GM18508 (cell line): Measurements from ENCODE around the gene GPR78.
"Not testable (repeated sequence)": the region's sequence is repeated elsewhere in the genome, so short reads cannot be mapped to it uniquely, and the experiment has no call there.

Source experiments
- ATAC-seq: cut with Tn5 transposase; IDR thresholded peaks from one replicate; pipeline ENCODE4 v1.9.1; 2021; ENCODE audit warnings: moderate number of reproducible peaks; ENCODE audit not compliant: insufficient read depth, unreplicated experiment

The GPR78 gene

DNA sequence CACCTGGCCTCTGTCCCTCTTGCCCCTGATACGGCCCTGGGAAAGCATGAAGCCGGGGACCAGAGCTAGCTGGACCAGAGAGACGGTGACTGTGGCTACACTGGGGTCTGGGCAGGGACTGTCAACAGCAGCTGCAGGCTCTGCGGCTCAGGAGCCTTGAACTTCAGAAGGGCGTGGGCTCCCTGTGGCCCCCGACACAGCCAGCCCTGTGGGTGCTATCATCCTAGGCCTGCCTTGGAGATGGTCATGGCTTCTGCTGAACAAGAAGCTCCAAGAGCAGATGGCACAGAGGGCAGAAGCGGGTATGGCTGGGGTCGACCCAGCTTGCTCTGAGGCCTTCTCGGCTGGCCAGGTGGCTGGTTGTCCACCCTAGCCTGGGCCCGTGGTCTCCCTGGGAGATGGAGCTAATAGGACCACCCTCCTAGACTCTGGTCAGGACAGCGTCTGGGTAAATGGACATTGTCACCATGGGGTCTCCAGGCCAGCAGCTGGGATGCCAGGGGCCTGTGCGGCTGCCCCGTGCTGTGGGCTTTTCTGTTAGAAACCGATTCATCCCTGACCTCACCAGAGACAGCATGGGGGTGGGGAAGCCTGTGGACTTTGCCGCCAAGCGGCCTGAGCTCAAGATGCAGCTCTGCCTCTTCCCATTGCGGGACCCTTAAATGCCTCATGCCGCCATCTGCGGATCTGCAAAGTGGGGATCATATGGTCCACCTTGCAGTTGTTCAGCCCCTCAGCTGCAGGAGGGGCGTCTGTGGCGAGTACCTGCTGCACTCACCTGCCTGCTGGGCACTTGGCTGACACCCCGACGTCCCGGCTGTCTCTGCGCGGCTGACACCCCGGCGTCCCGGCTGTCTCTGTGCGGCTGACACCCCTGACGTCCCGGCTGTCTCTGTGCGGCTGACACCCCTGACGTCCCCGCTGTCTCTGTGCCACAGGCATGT is 33.5 kb downstream of the GPR78 start:
- no peak for ATAC-seq

DNA sequence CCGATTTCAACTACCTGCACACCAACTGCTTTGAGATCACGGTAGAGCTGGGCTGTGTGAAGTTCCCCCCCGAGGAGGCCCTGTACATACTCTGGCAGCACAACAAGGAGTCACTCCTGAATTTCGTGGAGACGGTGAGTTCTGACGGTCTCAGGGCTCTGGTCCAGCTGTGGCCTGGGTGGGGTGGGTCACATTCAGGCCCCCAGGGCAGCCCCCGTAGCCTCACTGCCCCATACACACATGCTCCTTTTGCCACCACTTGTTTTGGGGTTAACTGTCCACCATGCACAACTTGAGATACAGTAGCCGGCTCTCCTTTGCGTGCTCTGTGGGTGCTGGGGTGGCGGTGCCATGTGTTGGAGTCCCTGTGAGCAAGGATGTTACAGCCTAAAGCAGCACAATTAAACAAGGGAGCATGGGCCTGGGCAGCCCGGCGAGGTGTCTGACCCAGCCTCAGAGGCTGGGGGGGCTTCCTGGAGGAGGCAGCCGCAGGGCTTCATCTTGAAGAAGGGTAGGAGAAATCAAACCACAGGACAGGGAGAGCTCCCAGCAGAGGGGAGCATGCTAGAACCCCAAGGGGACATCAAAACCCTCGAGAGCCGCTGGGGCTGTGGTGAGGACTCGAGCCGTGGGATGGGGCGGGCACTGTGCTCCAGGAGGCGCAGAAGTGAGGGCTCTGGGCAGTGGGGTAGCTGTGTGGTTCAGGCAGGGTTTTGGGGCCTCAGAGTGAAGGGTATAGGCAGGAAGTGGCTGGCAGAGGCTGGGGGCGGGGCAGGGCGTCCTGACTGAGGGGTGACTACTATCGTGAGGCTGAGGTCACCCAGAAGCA is 34.4 kb downstream of the GPR78 start:
- ATAC-seq: no peak

DNA sequence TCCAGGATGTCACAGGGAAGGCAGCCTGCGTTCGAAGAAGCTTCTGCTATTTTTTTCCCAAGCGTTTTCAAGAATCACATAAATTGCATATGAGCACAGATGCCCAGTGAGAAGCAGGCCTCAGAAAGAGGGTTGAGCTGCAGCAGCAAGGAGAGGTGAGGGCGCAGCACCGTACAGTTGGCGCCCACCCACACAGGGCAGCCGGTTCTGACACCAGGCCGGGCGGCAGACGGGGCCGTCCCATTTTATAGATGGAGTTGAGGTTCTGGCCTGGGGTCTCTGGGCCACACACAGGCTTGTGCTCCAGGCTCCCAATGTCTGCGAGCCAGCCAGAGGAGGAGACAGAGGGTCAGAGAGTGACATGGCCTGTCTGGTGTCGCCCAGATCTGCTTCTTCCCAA is 35.2 kb downstream of the GPR78 start:
- ATAC-seq: no peak

DNA sequence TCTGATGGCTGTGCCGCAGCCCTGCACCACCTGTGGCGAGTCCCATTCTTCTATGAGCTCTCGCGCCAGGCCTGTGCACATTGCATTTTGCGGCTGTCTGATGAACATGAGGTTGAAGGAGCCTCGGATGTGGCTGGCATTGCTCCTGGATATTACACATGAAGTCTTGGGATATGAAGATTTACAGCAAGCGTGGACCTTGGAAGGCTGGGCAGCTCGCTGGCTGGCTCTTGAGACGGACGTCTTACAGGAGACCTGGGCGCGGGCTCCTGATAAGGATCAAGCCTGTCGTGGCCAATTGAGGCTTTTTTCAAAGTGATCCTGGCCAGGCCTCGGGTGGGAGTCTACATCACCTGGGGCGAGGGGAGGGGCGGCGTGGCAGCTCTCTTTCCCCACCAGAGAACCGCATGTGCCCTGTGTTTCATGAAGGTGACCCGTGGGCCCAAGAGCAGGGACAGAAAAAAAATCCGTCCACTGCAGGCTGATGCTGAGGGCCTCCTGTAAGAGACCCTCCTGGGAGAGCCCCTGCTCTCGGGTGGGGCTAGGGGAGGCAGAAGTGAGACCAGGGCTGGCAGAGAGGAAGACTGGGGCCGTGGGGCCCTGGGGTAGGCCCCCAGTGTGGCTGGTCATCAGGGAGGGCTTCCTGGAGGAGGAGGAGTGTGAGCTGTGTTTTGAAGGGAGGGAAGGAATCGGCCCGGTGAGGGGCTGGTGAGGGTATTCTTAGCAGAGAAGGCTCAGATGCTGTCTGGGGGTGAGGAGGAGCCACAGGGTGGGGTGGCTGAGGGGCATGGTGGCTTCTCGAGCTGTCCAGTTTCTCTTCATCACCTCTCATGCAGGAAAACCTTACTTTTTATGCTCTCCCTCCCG is 36.0 kb downstream of the GPR78 start:
- ATAC-seq: no peak

DNA sequence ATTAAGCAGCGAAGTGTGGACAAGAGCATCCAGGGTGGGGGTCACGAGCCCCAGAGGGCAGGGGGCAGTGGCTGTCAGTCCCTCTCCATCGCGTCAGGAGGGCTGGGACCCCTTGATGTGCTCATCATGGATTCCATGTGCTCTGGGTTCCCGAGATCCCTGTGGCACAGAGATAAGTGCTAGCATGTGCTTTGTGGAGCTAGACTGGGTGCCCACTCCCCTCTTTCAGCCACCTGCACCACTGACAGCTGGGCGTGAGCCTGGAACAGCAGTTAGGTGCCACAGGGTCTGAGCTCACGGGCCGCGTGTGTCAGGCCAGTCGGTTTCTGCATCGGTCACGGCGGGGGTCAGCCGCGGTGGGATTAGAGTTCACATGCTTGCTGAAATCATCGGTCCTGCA is 36.6 kb downstream of the GPR78 start:
- ATAC-seq: no peak

DNA sequence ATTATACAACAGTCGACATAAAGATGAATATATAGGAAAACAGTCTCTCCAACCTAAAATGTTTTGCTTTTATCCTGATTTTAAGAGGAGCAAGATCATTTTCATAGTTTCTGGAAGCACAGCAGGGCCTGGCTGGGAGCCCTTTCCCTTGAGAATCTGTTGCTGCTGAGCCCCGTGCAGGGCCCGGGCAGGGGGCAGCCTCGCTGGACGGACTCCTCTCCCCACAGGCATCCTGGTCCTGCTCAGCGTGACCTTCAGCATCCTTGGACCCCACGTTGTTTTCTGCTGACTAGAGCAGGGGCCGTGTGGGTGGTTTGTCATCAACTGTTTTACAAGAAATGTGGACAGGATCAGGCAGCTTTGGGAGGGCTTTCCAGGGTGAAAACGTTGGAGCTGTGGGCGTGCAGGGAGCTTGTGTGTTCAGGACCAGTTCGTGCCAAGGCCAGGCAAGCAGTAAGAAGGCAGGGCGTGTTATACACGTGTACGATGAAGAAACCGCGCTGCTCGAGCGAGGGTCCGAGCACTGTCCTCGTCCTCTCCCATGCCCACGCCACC is 37.4 kb downstream of the GPR78 start:
- ATAC-seq: no peak

DNA sequence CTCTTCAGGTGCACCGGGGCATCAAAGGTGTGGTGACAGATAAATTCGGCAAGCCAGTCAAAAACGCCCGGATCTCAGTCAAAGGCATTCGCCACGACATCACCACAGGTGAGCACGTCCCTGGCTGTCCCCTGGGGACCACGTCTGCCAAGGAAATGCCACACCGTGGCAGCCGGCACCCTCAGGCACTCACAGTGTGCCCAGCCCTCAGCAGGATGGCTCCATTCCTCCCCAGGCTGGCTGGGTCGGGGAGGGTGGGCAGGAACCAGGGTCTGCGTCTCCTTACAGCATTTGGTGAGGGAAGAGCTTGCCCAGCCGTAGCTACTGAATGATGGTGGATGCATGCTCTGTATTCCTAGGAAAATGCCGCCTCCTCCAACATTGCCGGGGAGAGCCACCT is 38.2 kb downstream of the GPR78 start:
- ATAC-seq: no peak

DNA sequence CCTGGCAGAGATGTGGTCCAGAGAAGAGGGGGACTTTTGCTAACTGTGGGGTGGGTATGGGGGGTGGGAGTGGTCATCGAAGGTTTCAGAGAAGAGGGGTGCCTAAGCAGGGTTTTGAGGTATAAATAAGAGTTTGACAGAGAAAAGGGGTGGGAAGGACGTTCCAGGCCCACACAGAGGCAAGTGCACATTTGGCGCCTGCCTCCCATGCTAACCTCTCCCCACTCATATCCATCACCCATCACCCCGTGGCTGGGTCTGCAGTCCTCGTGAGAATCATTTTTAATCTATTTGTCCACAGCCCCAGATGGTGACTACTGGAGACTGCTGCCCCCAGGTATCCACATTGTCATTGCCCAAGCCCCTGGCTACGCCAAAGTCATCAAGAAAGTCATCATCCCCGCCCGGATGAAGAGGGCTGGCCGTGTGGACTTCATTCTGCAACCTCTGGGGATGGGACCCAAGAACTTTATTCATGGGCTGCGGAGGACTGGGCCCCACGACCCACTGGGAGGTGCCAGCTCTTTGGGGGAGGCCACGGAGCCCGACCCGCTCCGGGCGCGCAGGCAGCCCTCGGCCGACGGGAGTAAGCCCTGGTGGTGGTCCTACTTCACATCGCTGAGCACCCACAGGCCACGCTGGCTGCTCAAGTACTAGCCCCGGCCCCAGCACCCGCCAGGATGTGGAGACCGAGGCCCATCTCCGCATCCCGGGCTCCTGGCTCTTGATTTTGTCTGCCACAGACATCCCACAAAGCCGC is 38.9 kb downstream of the GPR78 start:
- no peak for ATAC-seq

DNA sequence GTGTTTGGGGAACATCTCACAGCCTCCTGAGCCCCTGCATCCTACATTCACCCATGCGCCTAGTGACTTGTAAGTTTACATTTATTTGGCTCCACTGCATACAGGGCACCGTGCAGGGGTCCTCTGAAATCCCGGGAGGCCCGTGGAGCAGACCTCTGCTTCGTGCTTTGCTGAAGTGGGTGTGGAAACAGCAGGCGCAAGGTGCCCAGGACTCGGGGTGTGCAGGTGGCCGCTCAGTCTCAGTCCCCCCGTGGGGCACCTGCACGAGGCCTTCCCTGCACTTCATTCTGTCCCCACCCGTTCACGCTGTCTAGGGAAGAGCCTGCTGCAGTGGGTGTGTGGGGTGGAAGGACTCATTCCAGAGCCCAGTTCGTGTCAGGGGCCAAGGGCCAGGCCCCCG is 40.9 kb downstream of the GPR78 start:
- ATAC-seq: not testable (repeated sequence)

DNA sequence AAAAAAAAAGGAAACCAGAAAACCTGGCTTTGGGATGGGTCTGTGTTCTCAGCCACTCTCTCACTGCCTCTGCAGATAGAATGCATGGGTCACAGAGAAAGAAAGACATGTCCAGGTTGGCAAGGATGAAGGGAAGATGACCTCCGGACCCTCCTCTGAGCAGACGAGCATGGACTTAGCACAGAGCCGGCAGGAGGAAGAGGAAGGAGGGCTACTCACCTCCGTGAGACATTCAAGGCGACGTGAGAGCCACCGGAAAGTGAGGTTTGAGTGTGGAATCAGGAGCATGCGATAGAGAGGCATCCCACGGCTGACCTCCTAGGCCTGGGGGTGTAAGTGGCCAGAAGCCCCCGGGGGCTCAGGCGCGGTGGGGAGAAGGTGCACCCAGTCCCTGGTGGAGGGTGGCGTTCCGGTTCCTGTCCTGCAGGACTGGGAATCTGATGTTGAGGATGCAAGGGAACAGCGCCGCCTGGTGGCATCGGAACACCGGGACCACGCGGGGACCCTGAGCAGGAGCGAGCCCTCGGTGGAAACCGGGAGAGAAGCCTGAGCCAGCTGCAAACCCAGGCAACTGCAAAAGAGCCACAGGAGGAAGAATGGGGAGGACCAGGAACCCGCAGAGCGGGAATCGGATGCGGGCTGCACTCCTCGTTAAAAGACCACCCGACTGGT is 44.5 kb downstream of the GPR78 start:
- not testable (repeated sequence) for ATAC-seq

DNA sequence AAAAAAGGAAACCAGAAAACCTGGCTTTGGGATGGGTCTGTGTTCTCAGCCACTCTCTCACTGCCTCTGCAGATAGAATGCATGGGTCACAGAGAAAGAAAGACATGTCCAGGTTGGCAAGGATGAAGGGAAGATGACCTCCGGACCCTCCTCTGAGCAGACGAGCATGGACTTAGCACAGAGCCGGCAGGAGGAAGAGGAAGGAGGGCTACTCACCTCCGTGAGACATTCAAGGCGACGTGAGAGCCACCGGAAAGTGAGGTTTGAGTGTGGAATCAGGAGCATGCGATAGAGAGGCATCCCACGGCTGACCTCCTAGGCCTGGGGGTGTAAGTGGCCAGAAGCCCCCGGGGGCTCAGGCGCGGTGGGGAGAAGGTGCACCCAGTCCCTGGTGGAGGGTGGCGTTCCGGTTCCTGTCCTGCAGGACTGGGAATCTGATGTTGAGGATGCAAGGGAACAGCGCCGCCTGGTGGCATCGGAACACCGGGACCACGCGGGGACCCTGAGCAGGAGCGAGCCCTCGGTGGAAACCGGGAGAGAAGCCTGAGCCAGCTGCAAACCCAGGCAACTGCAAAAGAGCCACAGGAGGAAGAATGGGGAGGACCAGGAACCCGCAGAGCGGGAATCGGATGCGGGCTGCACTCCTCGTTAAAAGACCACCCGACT is 50.2 kb downstream of the GPR78 start:
- not testable (repeated sequence) for ATAC-seq

DNA sequence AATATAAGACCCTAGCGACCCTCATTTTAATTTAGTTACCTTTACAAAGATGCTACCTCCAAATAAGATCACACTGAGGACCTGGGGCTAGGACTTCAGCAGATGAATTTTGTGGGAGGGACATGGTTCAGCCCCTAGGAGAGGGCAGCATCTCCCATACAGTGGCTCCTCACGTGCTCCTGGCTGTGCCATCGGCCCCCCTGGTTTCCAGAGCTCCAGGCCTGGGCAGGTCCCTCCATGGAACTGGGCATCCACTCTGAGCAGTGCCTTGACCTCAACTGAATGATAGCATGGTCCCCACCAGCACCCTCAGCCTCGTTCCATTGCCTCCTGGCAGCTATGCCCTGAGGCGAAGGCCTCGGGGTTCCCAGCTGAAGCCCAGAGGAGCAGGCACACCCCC is 51.7 kb downstream of the GPR78 start:
- ATAC-seq: not testable (repeated sequence)

DNA sequence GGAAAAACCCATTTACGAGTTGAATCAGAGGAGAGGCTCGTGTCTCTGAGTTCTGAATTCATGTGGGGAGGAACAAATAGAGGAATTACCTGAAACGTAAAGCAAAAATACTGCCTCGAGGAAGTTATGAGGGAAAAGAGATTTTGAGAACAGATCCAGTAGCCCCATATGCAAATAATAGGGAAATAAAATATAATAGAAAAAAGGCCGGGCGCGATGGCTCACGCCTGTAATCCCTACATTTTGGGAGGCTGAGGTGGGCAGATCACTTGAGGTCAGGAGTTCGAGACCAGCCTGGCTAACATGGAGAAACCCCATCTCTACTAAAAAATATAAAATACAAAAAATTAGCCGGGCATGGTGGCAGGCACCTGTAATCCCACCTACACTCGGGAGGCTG is 54.6 kb downstream of the GPR78 start:
- not testable (repeated sequence) for ATAC-seq

DNA sequence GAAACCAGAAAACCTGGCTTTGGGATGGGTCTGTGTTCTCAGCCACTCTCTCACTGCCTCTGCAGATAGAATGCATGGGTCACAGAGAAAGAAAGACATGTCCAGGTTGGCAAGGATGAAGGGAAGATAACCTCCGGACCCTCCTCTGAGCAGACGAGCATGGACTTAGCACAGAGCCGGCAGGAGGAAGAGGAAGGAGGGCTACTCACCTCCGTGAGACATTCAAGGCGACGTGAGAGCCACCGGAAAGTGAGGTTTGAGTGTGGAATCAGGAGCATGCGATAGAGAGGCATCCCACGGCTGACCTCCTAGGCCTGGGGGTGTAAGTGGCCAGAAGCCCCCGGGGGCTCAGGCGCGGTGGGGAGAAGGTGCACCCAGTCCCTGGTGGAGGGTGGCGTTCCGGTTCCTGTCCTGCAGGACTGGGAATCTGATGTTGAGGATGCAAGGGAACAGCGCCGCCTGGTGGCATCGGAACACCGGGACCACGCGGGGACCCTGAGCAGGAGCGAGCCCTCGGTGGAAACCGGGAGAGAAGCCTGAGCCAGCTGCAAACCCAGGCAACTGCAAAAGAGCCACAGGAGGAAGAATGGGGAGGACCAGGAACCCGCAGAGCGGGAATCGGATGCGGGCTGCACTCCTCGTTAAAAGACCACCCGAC is 55.8 kb downstream of the GPR78 start:
- ATAC-seq: not testable (repeated sequence)
